Stimulated activated CD8-positive, alpha-beta memory T cell treated with anti-CD3 and anti-CD28 coated beads, Interleukin-4, amount 100 ng/mL, for 1 hour (primary cell): ENCODE results near the gene SPATA31C2.
"Not testable (repeated sequence)": the region's sequence is repeated elsewhere in the genome, so short reads cannot be mapped to it uniquely, and the experiment has no call there.

Source experiments
- DNase-seq, 2 donors: peaks; one replicate each; pipeline ENCODE4 v3.0.0-alpha.2; 2020; ENCODE audit warnings: low read depth in 2 of 2, low spot score in 1 of 2

SPATA31C2 gene

DNA sequence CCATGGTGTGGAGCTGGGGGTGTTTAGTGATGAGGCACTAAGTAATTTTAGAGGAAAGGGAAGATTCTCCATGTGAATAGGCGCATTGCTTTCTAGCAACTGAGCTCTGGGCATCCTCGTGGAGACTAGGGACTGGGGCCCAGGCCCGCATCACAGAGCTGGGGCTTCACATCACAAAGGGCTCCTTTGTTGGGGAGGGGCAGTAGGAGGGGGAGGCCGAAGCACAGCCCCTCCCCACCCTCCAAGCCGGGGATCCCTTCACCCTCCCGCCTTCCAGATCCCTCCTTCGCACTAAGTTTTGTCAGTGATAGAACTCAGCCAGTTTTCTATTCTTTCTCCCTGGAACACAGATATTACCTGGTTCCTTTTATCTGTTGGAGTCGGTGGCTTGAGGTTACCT lies at the start of gene SPATA31C2:
Gene SPATA31C2 (minus strand): TSS at position 101 of the 400 bp plus-strand sequence. CDS start 29 bp downstream, at position 72.
- not testable (repeated sequence) for DNase-seq

DNA sequence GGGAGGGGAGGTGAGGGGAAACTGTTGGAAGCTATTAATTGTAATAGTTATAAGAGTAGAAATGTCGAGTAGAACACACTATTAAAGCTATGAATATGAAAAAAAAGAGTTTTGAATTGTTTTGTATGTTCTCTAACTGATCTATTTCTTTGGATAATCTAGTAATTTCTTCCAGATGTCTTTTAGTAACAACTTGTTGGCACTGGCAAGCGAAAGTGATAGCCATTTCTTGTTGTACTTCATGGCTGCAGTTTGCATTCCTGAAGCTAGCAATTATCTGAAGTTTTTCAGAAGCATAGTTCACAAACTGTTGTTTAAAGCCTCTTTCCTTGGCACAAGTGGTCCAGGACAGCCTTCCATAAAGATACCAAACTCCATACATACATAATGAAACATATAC lies 49.4 kb upstream of the SPATA31C2 start:
- no peak for DNase-seq

DNA sequence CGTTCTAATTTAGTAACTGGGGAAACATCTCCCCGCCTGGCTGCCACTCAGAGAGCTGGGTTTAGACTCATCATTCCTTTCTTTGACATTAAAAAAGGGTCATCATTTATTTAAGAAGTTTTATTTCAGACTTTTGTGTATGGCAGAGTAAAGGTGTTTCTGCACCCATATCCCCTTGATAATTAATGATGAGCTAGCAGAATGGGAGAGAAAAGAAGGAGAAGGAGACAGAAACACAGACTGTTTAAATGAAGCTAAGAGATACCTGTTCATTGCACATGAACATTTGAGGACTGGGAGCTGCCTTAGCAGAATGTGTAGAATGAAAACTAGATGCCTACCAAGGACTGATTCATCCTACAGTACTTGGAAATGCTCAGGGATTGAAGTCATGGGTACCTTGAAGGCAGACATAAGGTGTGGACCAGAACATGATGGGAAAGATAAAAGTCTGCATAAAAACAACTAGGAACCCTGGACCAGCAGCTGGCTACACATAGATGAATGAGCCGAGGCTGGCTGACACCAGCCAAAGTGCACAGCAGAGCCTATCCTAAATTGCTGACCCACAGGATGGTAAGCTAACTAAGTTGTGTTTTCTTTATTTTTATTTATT lies 48.3 kb upstream of the SPATA31C2 start:
- DNase-seq, result no peak

DNA sequence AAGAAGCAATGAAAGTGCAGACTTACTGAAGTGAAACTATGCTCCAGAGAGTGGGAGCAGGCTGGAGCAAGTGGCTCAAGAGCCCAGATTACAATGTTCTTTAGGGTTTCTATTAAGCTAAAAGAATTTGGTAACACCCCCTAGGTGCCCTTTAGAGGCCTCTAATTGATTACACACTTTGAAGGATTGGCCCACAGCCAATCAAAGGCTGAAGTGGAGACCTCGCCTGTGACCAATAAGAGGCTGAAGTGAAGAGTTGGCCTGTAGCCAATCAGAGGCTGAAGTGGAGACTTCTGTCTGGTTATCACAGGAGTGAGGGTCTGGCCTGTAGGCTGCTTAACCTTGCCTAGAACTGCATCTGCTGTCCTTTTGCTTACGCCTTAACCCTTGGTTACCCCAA lies 46.7 kb upstream of the SPATA31C2 start:
- DNase-seq, result no peak

DNA sequence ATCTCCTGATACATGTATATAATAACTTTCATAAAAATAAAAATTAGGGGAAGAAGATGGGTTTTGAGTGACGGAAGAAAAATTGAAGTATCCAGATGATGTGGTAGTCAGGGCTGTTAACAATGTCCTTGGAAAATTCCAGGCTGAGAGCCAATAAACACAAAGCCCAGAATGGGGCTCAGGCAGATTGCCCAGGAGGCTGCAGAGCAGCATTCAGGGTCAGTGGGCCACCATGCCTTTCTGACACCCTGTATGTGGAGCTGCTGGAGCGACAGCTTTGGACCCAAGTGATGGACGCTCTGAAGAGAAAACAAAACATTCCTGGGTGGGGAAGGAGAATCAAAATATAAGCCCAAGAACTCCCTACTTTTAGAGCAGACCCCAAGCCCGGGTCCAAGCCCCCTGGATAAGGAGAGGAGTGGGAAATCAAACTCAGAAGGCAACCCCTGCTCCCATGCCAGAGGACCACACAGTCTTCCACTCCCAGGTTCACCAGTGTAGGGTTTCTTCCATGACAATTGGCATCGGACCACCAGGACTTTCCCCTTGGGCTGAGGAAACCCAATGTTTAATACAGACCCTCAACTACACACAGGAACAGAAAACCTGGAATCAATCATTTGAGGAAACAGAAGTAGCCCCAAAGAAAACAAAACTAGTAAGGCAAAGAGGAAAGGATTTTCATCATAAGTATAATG lies 45.7 kb upstream of the SPATA31C2 start:
- no peak for DNase-seq

DNA sequence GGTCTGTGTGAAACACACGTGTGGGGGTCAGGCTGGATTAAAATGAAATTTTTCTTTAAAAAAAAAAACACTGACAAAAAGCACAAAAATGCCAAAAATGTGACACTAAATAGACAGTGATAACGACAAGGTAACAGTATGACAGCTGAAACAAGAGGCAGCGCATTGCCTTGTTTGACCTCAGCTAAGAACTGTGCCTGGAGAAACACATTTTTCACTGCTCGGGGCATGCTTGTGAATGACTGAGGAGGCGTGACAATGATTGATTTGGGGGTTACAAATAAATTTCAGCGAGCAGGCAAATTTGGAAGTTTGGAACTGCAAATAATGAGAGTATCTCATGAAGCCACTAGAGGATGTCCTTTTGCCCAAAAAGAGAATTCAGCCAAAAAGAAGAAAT lies 44.2 kb upstream of the SPATA31C2 start:
- DNase-seq, result no peak

DNA sequence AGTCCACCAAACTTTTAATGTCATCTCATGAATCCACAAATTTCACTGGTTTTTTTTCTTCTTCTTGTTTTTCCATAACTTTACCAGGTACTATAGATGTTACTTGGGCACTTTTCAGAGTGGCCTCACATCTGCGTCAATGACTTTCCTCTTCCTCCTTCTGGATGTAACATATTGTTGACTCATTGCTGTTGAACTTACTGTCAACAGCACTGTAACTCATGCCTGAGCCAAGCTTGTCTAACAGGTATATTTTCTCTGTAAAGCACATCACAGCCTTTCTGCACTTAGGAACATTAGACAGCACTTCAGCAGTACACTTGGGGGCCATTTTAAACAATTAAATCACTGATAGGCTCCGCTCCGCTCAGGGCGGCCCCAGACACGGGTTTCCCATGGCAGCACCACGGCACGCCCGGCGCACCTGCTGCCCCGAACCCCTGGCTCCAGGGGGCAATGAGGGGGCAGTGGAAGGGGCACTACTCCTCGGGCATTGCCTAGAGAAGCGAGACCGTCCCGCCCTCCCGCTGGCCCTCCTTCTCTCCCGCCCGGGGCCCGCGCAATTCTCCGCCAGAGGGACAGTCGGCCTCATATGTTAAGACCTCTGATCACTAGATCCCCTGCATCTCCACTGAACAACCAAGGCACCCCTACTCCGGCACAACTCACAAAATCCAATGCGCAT lies 41.9 kb upstream of the SPATA31C2 start:
- DNase-seq, result no peak

DNA sequence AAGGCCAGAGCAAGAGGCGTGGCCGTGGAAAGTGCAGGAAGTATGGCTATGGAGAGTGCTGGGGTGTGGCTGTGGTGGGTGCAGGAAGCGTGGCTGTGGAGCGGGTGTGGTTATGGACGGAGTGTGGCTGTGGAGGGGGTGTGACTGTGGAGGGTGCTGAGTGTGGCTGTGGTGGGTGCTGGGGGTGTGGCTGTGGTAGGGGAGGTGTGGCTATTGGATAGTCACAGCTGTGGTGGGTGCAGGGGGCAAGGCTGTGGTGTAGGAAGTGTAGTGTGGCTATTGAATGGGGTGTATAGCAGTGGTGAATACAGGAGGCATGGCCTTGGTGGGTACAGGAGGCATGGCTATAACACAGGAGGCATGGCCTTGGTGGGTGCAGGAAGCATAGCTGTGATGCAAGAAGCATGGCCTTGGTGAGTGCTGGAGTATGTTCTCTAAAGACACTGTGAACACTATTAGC lies 40.8 kb upstream of the SPATA31C2 start:
- no peak for DNase-seq

DNA sequence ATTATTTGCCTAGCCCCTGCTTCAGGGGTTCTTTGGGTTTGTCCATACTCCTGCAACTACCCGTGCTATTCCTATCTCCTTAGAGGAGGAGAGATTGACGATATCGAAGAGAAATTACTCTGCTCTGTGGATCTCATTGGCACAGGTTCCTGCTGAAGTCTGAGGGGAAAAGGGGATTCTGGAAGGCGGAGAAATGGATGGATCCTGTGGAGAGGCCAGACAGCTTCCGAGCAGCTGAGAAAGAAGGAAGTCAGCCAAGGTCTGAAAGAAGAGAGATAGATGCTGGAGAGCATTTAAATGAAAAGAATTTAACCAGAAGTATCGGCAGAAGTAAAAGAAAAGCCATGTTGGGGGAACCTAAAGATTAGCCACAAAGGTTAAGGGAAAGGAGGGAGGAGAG lies 40.4 kb upstream of the SPATA31C2 start:
- DNase-seq, result no peak

DNA sequence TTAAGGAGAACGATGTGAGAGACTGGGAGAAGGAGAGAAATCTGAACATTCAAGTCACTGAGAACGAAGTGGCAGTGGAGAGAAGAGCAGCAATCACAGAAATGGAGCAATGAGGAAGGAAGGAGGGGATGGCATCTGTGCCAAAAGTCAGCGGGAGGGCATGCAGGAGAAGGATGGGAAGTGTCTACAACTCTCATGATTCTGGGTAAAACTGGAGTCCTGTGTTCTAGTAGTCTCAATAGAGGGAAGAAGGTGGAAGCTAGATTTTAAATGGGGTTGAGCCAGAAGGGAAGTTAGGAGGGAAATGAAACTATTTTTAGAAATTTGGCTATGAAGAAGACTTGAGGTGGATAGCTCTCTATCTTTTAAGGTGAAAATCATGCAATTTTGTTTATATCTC lies 39.1 kb upstream of the SPATA31C2 start:
- no peak for DNase-seq

DNA sequence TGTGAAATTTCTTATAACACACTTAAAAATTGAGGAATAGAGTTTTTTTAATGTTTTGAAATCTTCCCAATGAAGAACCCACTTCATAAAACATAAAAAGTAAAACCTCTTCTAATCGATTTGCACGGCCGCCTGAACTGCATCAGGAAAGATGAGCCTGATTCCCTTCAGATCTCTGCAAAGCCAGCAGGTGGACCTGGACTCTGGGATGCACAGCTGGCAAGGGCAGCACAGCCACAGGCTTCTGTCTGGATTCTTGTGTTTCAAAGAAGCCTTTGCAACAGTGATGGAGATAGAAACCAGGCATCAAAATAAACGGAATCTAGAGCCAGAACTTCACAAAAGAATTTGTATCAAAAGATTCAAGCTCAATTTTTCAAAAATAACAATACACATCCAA lies 36.0 kb upstream of the SPATA31C2 start:
- DNase-seq, result no peak

DNA sequence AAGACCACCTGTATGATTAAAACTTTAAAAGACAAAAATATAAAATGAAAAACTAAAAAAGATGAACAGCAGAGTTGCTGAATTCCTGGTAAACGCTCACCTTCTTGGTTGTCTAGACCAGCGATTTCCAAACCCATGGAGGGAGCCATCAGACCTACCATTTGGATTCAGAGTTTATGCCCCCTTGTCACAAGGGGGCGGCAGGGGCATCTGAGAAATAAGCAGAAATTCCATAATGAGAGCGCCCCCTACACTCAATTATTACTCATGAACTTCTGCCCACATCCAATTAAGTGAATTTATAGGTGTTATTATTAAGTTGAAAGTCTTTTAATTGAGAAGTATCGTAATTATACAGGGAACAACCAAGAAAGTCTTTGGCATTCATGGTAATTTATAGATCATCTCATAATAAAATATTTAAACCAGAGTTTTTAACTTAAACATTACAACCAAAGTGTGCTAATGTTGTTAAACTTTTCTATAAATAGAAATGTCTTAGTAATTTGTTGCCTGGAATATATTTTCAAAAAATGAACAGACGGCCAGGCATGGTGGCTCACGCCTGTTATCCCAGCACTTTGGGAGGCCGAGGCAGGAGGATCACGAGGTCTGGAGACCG lies 35.2 kb upstream of the SPATA31C2 start:
- DNase-seq, result peak in 1 of 2 donors; percentile 2

DNA sequence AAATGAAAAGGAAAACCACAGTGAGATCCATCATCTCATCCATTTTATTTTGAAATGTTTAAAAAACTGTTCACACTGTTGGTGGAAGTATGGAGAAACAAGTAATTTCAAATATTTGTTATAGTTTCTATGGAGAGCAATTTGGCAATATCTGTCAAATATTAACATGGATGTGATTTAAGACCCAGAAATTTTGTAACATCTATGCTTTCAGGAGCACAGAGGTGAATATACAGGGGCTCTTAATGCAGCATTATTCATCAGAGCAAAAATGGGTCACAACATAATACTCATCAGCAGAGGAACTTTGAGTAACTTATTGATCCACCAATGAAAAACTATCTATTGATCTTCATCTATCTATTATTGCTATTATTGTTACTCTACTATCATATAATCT lies 31.4 kb upstream of the SPATA31C2 start:
- DNase-seq, result no peak

DNA sequence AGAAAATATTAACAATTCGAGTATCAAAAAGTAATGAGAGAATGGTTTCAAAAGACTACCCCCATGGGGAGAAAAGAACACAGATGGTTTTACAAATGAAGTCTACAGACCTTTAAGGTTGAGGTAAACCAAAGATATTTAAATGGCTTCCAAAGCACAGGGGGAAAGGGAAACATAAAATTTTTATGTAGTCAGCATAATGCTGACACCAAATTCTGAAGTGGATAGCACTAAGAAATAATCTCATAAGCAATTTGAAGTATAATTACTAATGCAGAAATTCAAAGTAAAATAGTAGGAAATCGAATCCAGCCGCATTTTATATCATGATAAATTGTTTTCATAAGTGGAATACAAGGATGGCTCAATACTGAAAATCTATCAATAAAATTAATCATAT lies 30.3 kb upstream of the SPATA31C2 start:
- DNase-seq, result no peak

DNA sequence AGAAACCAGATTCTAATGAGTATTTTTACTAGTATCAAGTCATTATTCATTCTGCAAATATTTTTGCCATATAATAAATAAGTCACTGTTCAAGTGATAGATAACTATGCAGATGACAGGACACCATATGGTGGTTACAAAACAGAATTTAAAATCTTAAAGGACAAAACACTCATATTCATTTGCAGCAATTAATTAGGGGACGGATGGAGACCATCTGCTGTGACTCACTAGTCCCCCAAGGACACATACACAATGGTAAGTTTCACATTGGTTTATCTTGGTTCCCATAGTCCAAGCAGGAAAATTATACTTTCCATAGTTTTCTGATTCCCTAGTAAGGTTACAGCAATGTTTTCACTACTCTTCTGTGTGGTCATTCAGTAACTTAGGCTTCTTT lies 28.4 kb upstream of the SPATA31C2 start:
- DNase-seq, result no peak

DNA sequence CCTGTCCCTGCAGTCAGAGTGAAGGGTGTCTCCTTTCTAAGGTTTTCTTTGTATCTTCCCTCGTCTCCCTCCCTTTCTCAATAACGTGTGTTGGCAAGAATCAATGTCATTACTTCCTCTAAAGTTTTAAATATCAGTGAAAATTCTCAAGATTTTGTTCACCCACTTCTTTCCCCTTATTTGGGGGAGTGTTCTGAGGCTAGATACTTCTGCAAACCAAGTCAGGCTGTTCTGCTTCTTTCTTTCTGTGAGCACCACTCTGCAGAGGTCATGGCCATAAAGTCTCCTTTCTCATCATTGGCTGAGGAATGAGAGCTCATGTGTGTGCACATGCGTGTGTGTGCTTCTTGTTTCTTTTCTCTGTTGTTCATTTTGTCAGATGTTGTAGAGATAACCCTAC lies 26.6 kb upstream of the SPATA31C2 start:
- no peak for DNase-seq

DNA sequence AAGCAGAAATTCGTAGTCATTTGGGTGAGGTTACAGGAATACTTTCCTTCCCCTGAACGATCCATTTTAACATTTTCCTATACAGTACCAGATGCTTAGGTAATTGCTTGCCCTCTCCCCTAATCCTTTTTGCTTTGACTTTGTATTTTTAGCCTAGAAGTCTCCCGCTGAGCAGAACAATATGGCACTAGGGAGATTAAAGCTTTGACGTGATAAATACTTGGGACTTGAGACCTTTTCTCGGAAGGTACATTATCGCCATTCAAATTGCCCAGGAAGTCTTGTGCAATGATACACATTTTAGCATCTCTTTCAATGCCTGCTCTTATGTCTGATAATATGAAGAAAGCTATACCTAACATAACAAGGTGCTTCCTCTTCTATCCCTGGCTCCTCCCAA lies 22.9 kb upstream of the SPATA31C2 start:
- no peak for DNase-seq

DNA sequence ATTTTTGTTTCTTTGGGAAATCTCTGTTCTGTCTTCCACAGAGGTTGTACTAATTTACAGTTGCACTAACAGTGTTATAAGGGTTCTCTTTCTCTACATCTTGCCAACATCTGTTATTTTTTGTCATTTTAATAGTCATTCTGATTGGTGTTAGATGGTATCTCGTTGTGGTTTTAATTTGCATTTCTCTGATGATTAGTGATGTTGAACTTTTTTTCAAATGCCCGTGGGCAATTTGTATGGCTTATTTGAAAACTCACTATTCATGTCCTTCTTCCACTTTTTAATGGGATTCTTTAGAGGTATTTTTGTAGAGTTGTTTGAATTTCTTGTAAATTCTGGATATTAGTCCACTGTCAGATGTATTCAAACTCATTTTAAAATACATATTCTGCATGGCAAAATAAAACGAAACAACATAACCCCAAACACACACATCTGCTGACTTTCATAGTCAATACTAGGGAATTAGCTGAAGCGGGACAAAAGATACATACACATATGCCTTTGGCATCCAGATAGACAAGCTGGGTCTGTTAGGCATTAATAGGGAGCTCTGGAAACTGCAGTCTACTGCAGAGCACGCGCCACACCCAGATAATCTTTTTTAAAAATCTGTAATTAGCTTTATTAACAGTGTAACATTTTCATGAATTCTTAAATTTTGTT lies 5.8 kb upstream of the SPATA31C2 start:
- DNase-seq, result no peak

DNA sequence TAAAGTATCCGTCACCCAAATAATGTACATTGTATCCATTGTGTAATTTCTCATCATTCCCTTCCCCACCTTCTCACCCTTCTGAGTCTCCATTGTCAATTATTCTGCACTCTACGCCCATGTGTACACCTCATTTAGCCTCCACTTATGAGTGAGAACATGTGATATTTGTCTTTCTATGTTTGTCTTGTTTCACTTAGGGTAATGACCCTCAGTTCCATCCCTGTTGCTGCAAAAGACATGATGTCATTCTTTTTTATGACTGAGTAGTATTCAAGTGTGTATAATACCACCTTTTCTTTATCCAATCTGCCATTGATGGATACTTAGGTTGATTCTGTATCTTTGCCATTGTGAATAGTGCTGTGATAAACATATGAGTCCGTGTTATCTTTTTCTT lies 4.9 kb upstream of the SPATA31C2 start:
- DNase-seq, result no peak

DNA sequence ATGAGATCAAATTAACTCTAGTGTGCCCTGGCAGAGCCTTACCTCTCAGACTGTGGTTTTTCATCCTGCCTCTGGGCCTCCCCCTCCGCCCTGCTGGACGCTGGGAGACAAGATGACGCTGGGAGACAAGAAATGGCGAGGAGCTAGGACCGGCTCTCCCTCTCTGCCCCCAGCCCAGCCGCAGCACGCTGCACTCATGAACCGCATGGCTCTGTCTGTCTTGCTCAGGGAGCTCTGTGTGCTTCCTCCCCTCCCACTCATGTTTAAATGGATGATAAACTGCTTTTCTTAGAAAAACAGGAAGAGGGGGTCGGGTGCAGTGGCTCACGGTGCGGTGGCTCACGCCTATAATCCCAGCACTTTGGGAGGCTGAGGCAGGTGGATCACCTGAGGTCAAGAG lies 4.7 kb downstream of the SPATA31C2 start:
- not testable (repeated sequence) for DNase-seq

DNA sequence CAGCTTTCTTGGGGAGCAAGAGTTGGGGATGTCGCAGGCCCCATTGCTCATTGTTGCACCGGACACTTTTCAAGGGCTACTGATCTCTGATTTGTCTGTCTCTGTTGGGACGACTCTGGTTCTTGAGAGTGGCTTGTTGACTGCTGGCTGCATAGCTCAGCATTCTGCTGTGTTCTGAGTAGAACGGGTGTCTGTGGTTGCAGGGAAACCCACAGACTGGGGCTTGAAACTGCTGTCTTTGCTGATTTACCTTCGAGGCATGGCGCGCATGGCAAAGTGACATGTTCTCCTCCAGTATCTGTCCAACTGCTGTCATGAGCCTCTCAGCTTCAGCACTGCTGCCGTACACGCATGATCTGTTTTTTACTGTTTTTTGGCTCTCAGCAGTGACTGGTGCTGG lies 8.7 kb downstream of the SPATA31C2 start:
- not testable (repeated sequence) for DNase-seq
